Peyer's patch (tissue), 4 donors: ENCODE data around the gene CLEC3A.

Experiments
- POLR2A ChIP-seq, 2 donors: fragments of 450-650 bp; IDR thresholded peaks; one replicate each; pipeline ENCODE4 v1.5.1; 2017; ENCODE audit warnings: antibody characterized with exemption in 2 of 2, mild to moderate bottlenecking in 2 of 2, moderate library complexity in 2 of 2
- TF ChIP-seq, protein P1 (sequence below), 6 experiments: fragments of 450-650 bp in 4 of 6; fragments of 200-600 bp in 2 of 6; sonication (generic) in 1 of 6; IDR thresholded peaks; one replicate each; pipeline ENCODE4 v1.5.1; 2017 to 2019; ENCODE audit warnings: antibody characterized with exemption in 6 of 6, mild to moderate bottlenecking in 3 of 6, moderate library complexity in 1 of 6

DNA sequence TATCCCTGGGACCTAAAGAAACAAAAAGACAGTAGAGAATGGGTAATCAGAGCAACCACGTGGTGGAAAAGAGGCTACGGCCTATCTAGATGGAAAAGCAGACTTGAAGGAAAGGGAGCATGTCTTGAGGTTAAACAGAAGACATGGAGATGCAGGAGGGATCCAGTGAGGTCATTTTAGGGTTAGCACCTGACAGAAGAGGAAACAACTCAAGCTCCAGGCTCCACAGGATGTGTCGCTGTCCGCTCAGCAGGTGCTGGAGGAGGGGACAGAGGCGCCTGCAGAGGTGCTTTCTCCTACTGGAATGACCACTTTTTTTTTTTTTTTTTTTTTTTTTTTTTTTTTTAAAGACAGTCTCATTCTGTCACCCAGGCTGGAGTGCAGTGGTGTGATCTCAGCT, 47.5 kb upstream of the CLEC3A start:
- TF ChIP-seq, protein P1, sequence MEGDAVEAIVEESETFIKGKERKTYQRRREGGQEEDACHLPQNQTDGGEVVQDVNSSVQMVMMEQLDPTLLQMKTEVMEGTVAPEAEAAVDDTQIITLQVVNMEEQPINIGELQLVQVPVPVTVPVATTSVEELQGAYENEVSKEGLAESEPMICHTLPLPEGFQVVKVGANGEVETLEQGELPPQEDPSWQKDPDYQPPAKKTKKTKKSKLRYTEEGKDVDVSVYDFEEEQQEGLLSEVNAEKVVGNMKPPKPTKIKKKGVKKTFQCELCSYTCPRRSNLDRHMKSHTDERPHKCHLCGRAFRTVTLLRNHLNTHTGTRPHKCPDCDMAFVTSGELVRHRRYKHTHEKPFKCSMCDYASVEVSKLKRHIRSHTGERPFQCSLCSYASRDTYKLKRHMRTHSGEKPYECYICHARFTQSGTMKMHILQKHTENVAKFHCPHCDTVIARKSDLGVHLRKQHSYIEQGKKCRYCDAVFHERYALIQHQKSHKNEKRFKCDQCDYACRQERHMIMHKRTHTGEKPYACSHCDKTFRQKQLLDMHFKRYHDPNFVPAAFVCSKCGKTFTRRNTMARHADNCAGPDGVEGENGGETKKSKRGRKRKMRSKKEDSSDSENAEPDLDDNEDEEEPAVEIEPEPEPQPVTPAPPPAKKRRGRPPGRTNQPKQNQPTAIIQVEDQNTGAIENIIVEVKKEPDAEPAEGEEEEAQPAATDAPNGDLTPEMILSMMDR (IDR thresholded peaks at IDR 0.05): no peak
- TF ChIP-seq POLR2A (IDR thresholded peaks at IDR 0.05): no peak
